ENCODE measurements around the gene CIDEB.
A peak's percentile ranks its signal among the peaks of the same experiment; 100 is the strongest.

CIDEB gene

GRCh38 chr14:24300326-24300980 lies 7.3 kb downstream of the CIDEB start:
- Histone ChIP-seq H3K36me3 (ENCODE audit: insufficient read depth, low read length) (peaks cover 58% of the 10 kb centered on the region), H2AFZ (ENCODE audit: low read depth, low read length) (peak overlapping the region; percentile 97), H3K27ac (ENCODE audit: low read length) (peak overlapping the region; percentile 79), H3K9me3 (ENCODE audit: insufficient read depth, low read length, severe bottlenecking) (no peaks in the 10 kb centered on the region), H4K20me1 (ENCODE audit: insufficient read depth, low read length) (peaks cover 5% of the 10 kb centered on the region; the same call in 1 of the 2 replicates), H3K9ac (ENCODE audit: low read depth, low read length) (peak overlapping the region; percentile 73), H3K27me3 (ENCODE audit: insufficient read depth, low read length, poor library complexity) (no peaks in the 10 kb centered on the region), H3K4me3 (ENCODE audit: low read depth in 1 of 2, low read length in 2 of 2) (peak overlapping the region; percentile 50 to 95; a peak in 3 of 4 replicates), H3K4me2 (ENCODE audit: insufficient read depth, low read length) (peak overlapping the region; percentile 94), H3K79me2 (ENCODE audit: insufficient read depth, low read length) (peaks cover 31% of the 10 kb centered on the region), H3K4me1 (ENCODE audit: insufficient read depth, low read length) (peaks cover 51% of the 10 kb centered on the region)
- no peak for ATAC-seq (ENCODE audit: insufficient read depth, low read depth)
- TF ChIP-seq, protein P1, sequence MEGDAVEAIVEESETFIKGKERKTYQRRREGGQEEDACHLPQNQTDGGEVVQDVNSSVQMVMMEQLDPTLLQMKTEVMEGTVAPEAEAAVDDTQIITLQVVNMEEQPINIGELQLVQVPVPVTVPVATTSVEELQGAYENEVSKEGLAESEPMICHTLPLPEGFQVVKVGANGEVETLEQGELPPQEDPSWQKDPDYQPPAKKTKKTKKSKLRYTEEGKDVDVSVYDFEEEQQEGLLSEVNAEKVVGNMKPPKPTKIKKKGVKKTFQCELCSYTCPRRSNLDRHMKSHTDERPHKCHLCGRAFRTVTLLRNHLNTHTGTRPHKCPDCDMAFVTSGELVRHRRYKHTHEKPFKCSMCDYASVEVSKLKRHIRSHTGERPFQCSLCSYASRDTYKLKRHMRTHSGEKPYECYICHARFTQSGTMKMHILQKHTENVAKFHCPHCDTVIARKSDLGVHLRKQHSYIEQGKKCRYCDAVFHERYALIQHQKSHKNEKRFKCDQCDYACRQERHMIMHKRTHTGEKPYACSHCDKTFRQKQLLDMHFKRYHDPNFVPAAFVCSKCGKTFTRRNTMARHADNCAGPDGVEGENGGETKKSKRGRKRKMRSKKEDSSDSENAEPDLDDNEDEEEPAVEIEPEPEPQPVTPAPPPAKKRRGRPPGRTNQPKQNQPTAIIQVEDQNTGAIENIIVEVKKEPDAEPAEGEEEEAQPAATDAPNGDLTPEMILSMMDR (IDR thresholded peaks at IDR 0.05; ENCODE audit: borderline replicate concordance, extremely low read depth, low read length, poor library complexity, severe bottlenecking): no peak
- DNase-seq: no peak

- Histone ChIP-seq H3K4me1 (ENCODE audit: insufficient read depth, low read length) (peaks cover 51% of the 10 kb centered on the region), H3K27me3 (ENCODE audit: insufficient read depth, low read length, poor library complexity) (no peaks in the 10 kb centered on the region), H3K9me3 (ENCODE audit: insufficient read depth, low read length, severe bottlenecking) (no peaks in the 10 kb centered on the region), H3K4me3 (ENCODE audit: low read depth in 1 of 2, low read length in 2 of 2) (peak within 1 kb of the TSS; percentile 50 to 95; a peak in 3 of 4 replicates), H4K20me1 (ENCODE audit: insufficient read depth, low read length) (peaks cover 5% of the 10 kb centered on the region; the same call in 1 of the 2 replicates), H3K4me2 (ENCODE audit: insufficient read depth, low read length) (peak within 1 kb of the TSS; percentile 94), H3K9ac (ENCODE audit: low read depth, low read length) (peak within 1 kb of the TSS; percentile 73), H3K27ac (ENCODE audit: low read length) (peak within 1 kb of the TSS; percentile 79), H3K36me3 (ENCODE audit: insufficient read depth, low read length) (peaks cover 50% of the 10 kb centered on the region), H3K79me2 (ENCODE audit: insufficient read depth, low read length) (peaks cover 31% of the 10 kb centered on the region), H2AFZ (ENCODE audit: low read depth, low read length) (peak within 1 kb of the TSS; percentile 97)
- peak; percentile 74 for ATAC-seq (ENCODE audit: insufficient read depth, low read depth)
- TF ChIP-seq EZH2 (IDR thresholded peaks at IDR 0.05; ENCODE audit: borderline replicate concordance, low read depth, low read length, severe bottlenecking): no peak
- TF ChIP-seq, protein P1 (IDR thresholded peaks at IDR 0.05; ENCODE audit: borderline replicate concordance, extremely low read depth, low read length, poor library complexity, severe bottlenecking): no peak
- peak; percentile 87 for DNase-seq
Measured at GRCh38 chr14:24299255-24300191, 8.3 kb downstream of the CIDEB start, which contains the start of the genes DHRS1 and NOP9. TSS of gene DHRS1 (minus strand) at chr14:24299780. CDS start at chr14:24299106, 674 bp downstream. TSS of gene NOP9 (plus strand) at chr14:24299850. CDS start at chr14:24299955, 105 bp downstream.

DNA sequence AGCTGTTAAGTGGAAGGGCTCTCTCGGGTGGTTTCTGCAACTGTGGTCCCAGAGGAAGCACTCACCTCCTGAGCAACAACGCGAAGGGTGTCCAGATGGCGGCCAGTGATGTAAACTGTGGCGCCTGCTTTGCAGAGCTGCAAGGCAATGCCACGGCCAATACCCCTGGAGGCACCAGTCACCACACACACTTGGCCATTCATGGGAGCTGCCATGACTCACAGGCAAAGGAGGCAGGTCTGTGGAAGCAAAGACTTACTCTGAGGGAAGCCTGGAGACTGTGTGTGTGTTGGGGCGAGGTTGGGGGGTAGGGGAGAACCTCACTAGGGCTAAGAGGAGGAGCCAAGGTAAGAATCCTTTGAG lies 8.9 kb downstream of the CIDEB start:
- H4K20me1 ChIP-seq (ENCODE audit: insufficient read depth, low read length): peaks cover 5% of the 10 kb centered on the region; the same call in 1 of the 2 replicates
- no peak for ATAC-seq (ENCODE audit: insufficient read depth, low read depth)
- no peaks in the 10 kb centered on the region for H3K27me3 ChIP-seq (ENCODE audit: insufficient read depth, low read length, poor library complexity)
- H2AFZ ChIP-seq (ENCODE audit: low read depth, low read length): peak overlapping the region; percentile 97
- peaks cover 51% of the 10 kb centered on the region for H3K4me1 ChIP-seq (ENCODE audit: insufficient read depth, low read length)
- peaks cover 31% of the 10 kb centered on the region for H3K79me2 ChIP-seq (ENCODE audit: insufficient read depth, low read length)
- TF ChIP-seq EZH2 (IDR thresholded peaks at IDR 0.05; ENCODE audit: borderline replicate concordance, low read depth, low read length, severe bottlenecking): no peak
- no peak for DNase-seq
- H3K4me3 ChIP-seq (ENCODE audit: low read depth in 1 of 2, low read length in 2 of 2): peak overlapping the region; percentile 50 to 95; a peak in 3 of 4 replicates
- H3K9ac ChIP-seq (ENCODE audit: low read depth, low read length): peak overlapping the region; percentile 73
- H3K27ac ChIP-seq (ENCODE audit: low read length): peak overlapping the region; percentile 79
- peaks cover 43% of the 10 kb centered on the region for H3K36me3 ChIP-seq (ENCODE audit: insufficient read depth, low read length)
- H3K9me3 ChIP-seq (ENCODE audit: insufficient read depth, low read length, severe bottlenecking): no peaks in the 10 kb centered on the region
- H3K4me2 ChIP-seq (ENCODE audit: insufficient read depth, low read length): peak overlapping the region; percentile 94
